Activated naive CD8-positive, alpha-beta T cell (primary cell): ENCODE measurements around the gene CAPZA1.
A peak's percentile ranks its signal among the peaks of the same experiment; 100 is the strongest.

Experiments used
- H3K27ac Mint-ChIP-seq: one replicate; pipeline ENCODE4 v1.8.0; 2021; ENCODE audit warnings: mixed read lengths
- H3K27me3 Mint-ChIP-seq: one replicate; pipeline ENCODE4 v1.8.0; 2021; ENCODE audit warnings: mixed read lengths
- H3K36me3 Mint-ChIP-seq: one replicate; pipeline ENCODE4 v1.8.0; 2021; ENCODE audit warnings: mixed read lengths
- H3K4me1 Mint-ChIP-seq: one replicate; pipeline ENCODE4 v1.8.0; 2021; ENCODE audit warnings: low read depth, mixed read lengths
- H3K4me3 Mint-ChIP-seq: one replicate; pipeline ENCODE4 v1.8.0; 2021; ENCODE audit warnings: mild to moderate bottlenecking, mixed read lengths
- H3K9me3 Mint-ChIP-seq: one replicate; pipeline ENCODE4 v1.8.0; 2021; ENCODE audit warnings: low read depth, mixed read lengths

Gene CAPZA1

DNA sequence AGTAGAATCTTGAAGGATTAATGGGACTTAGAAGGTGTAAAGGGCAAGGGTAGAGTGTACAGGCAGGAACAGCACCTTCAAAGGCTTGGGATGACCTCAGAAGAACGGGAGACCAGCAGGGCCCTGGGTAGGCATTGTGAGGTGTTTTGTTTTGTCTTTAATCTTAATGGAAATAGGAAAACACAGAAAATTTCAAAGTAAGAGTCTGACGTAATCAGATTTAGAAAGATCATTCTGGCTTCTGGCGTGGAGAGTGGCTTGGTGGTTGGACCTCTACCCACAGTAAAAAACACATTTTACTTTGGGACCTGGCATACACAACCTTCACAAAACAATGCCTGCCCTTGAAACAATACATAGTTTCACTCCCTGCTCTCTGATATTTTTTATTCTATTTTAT, 59.0 kb downstream of the CAPZA1 start:
- no peaks in the 10 kb centered on the region for H3K27me3 Mint-ChIP-seq
- peaks cover 12% of the 10 kb centered on the region for H3K36me3 Mint-ChIP-seq
- H3K4me3 Mint-ChIP-seq = no peak overlapping the region
- H3K4me1 Mint-ChIP-seq = peaks cover 48% of the 10 kb centered on the region
- H3K9me3 Mint-ChIP-seq = no peaks in the 10 kb centered on the region
- H3K27ac Mint-ChIP-seq = no peak overlapping the region

DNA sequence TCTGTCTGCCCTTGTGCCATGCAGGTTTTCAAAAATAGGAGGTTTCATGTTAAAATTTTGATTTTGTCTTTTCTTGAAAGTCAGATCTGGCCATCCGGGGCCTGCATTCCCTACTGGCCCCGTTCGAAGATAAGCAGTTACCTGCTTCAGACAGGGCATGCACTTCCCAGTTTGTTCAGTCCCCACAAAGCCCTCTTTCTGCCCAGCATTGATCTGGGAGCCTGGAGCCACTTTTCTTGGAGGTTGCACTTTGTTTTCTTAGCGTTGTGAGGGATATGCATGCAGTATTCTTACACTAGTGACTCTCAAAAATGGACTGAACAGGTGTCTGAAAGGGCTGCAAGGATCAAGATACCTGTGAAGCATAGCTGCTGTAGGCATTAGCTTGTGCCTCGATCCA, 66.3 kb downstream of the CAPZA1 start:
- H3K9me3 Mint-ChIP-seq = no peaks in the 10 kb centered on the region
- H3K36me3 Mint-ChIP-seq = peaks cover 4% of the 10 kb centered on the region
- no peaks in the 10 kb centered on the region for H3K27me3 Mint-ChIP-seq
- H3K4me1 Mint-ChIP-seq = peaks cover 9% of the 10 kb centered on the region
- no peak overlapping the region for H3K4me3 Mint-ChIP-seq
- no peak overlapping the region for H3K27ac Mint-ChIP-seq

DNA sequence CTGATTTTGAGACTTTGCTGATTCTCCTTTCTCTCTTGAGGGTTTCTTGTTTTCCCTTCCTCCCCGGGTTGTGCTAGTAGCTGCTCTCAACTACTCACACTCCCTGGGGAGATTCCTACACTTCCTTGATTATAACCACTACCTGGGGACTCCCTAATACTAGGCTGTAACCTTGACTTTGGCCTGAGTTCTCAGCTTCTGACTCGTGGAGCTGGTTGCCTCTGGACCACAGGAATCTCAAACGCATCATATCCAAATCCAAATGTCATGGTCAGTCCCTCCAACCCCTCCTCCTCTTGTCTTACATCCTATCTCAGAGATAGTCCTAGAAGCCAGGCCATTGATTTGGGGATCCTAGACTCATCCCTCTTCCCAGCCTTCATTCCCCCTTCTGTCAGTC, 66.8 kb downstream of the CAPZA1 start:
- peaks cover 4% of the 10 kb centered on the region for H3K36me3 Mint-ChIP-seq
- no peaks in the 10 kb centered on the region for H3K9me3 Mint-ChIP-seq
- H3K4me3 Mint-ChIP-seq = no peak overlapping the region
- no peaks in the 10 kb centered on the region for H3K27me3 Mint-ChIP-seq
- H3K27ac Mint-ChIP-seq = no peak overlapping the region
- peaks cover 9% of the 10 kb centered on the region for H3K4me1 Mint-ChIP-seq

DNA sequence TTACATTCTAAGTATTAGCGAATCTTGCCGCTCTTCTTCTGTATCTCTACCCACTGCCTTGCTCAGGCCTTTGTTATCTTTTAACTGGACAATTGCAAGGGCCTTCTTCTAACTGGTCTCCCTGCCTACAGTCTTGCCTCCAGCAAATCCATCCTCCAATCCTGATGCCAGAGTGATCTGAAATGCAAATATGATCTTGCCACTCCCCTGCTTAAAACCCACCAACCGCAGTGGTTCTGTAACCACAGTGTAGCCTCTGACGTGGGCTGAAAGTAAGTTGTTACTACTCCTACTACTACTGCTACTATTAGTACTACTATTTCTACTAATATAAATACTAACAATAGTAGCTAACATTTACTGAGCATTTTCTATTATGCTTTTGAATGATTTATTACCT, 67.2 kb downstream of the CAPZA1 start:
- Mint-ChIP-seq H3K4me1 (peaks cover 9% of the 10 kb centered on the region), H3K36me3 (peaks cover 4% of the 10 kb centered on the region), H3K27me3 (no peaks in the 10 kb centered on the region), H3K4me3 (no peak overlapping the region), H3K27ac (no peak overlapping the region), H3K9me3 (no peaks in the 10 kb centered on the region)

DNA sequence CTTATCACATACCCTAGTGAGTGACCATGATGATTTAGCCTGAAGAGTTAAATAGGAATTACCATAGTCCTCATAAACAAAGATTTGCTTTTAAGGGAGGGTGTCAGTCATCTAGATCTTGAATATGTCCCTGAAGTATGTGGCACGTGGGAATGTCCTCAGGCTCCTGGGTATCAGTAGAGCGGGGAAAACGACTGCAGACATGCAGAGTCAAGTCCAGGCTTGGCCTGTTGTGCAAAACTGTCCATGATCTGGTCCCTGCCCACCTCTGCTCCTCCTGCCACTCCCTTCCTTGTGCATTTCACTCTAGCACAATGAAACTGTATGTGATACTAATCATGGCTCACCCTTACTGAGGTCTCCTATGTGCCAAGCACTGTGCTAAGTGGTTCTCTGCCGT, 67.7 kb downstream of the CAPZA1 start:
- H3K27me3 Mint-ChIP-seq = no peaks in the 10 kb centered on the region
- no peak overlapping the region for H3K4me3 Mint-ChIP-seq
- no peak overlapping the region for H3K27ac Mint-ChIP-seq
- no peaks in the 10 kb centered on the region for H3K9me3 Mint-ChIP-seq
- peaks cover 9% of the 10 kb centered on the region for H3K4me1 Mint-ChIP-seq
- peaks cover 4% of the 10 kb centered on the region for H3K36me3 Mint-ChIP-seq

DNA sequence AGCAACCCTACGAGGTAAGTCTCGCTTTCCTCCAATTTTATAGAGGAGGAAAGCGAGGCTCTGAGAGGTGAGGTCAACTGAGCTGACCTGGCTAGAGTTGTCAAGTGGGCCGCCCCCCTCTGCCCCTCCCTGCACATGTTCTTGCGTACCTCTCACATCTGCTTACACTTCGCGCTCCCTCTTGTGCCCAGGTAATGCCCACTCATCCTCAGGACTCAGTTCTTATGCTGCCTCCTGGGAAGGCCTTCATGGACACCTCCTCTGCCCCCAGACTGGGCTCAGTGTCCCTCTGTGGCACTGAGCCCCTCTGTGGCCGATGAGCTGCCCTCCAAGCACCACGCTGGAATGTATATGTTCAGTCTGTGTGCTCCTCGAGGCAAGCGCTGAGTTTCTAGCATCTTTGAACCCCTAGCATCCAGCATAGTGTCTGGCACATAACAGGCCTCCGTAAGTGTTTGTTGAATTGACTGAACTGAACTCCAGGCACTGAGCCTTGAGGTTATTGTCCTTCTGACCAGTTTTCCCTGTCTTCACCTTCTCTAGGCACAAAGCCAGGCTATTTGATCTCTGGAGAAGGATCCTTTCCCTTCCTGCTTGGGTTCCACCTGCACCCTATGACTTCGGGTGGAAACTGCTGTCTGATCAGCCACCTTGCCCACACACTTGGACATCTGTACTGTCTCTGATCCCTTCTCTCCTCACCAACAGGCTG, 68.3 kb downstream of the CAPZA1 start:
- Mint-ChIP-seq H3K9me3 (no peaks in the 10 kb centered on the region), H3K4me1 (peaks cover 9% of the 10 kb centered on the region), H3K4me3 (no peak overlapping the region), H3K36me3 (peaks cover 7% of the 10 kb centered on the region), H3K27me3 (no peaks in the 10 kb centered on the region), H3K27ac (no peak overlapping the region)

DNA sequence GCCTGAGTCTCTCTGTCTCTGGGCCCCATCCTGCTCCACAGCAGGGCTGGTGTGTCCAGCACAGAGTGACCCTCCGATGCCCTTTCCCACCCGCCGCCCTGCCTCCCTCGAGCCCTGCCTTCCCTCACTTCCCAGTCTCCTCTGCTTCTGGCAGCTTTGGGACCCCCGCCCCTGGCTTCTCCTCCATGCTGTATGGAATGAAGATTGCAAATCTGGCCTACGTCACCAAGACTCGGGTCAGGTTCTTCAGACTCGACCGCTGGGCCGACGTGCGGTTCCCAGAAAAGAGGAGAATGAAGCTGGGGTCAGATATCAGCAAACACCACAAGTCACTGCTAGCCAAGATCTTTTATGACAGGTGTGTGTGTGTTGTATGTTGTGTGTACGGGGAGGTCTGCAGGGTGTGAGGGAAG, 69.2 kb downstream of the CAPZA1 start:
- Mint-ChIP-seq H3K27ac (peak overlapping the region; percentile 34), H3K9me3 (no peaks in the 10 kb centered on the region), H3K4me3 (no peak overlapping the region), H3K27me3 (no peaks in the 10 kb centered on the region), H3K4me1 (peaks cover 9% of the 10 kb centered on the region), H3K36me3 (peaks cover 9% of the 10 kb centered on the region)

DNA sequence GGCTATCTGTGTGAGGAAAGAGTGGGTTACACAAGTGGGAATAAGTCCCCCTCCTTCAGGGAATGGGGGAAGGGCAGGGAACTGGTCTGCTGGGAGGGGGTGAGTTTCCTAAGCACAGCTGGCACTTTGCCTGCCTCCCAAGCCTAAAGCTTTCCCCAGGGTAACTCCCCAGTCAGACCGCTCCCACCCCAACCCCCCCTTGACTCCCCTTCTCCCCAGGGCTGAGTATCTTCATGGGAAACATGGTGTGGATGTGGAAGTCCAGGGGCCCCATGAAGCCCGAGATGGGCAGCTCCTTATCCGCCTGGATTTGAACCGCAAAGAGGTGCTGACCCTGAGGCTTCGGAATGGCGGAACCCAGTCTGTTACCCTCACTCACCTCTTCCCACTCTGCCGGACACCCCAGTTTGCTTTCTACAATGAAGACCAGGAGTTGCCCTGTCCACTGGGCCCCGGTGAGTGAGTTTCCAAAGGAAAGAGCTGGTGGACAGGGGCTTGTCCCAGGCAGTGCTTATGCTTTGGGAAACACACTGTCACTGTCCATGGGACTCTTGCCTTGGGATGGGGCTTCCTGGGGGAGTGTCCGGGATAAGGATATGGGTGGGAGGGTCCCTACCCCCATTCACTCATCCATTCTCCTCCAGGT, 69.7 kb downstream of the CAPZA1 start:
- Mint-ChIP-seq H3K27me3 (no peaks in the 10 kb centered on the region), H3K9me3 (no peaks in the 10 kb centered on the region), H3K36me3 (peaks cover 9% of the 10 kb centered on the region), H3K4me1 (peaks cover 9% of the 10 kb centered on the region), H3K4me3 (no peak overlapping the region), H3K27ac (no peak overlapping the region)

DNA sequence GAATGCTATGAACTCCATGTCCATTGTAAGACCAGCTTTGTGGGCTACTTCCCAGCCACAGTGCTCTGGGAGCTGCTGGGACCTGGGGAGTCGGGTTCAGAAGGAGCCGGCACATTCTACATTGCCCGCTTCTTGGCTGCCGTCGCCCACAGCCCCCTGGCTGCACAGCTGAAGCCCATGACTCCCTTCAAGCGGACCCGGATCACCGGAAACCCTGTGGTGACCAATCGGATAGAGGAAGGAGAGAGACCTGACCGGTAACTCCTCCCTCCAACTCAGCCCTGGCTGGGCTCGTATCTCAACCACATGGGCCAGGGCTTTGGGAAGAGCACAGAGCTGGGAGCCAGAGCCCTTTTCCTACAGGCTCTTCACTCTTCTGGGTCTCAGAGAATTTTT, 70.2 kb downstream of the CAPZA1 start:
- Mint-ChIP-seq H3K36me3 (peaks cover 9% of the 10 kb centered on the region), H3K9me3 (no peaks in the 10 kb centered on the region), H3K4me1 (peaks cover 9% of the 10 kb centered on the region), H3K27me3 (no peaks in the 10 kb centered on the region), H3K4me3 (no peak overlapping the region), H3K27ac (no peak overlapping the region)

DNA sequence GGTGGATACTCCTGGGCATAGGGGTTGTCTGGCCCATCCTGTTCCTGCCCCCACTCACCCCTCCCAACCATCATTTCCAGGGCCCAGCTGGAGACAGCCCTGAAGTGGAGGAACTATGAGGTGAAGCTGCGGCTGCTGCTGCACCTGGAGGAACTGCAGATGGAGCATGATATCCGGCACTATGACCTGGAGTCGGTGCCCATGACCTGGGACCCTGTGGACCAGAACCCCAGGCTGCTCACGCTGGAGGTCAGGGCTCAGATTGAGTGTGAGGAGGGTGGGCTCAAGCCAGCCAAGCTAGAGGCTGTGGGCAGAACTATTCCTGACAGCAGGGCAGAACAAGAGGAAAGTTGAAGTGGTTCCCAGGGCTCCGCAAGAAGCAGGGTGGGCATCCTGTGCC, 73.0 kb downstream of the CAPZA1 start:
- Mint-ChIP-seq H3K9me3 (no peaks in the 10 kb centered on the region), H3K36me3 (peaks cover 9% of the 10 kb centered on the region), H3K27ac (no peak overlapping the region), H3K4me1 (peaks cover 3% of the 10 kb centered on the region), H3K4me3 (no peak overlapping the region), H3K27me3 (no peaks in the 10 kb centered on the region)

DNA sequence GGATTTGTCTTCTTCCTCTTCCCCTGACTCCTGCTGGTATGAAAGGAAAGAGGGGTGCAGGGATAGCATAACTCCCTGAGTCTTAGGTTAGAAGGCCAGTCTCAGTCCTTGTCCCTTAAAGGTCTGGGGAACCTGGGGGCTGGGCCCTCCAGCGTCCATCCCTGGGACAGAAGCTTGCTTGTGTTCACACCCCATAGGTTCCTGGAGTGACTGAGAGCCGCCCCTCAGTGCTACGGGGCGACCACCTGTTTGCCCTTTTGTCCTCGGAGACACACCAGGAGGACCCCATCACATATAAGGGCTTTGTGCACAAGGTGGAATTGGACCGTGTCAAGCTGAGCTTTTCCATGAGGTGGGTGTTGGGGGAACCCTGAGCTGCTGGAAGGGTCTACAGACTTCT, 74.2 kb downstream of the CAPZA1 start:
- Mint-ChIP-seq H3K9me3 (no peaks in the 10 kb centered on the region), H3K4me1 (no peaks in the 10 kb centered on the region), H3K36me3 (peaks cover 9% of the 10 kb centered on the region), H3K4me3 (no peak overlapping the region), H3K27me3 (no peaks in the 10 kb centered on the region), H3K27ac (no peak overlapping the region)

DNA sequence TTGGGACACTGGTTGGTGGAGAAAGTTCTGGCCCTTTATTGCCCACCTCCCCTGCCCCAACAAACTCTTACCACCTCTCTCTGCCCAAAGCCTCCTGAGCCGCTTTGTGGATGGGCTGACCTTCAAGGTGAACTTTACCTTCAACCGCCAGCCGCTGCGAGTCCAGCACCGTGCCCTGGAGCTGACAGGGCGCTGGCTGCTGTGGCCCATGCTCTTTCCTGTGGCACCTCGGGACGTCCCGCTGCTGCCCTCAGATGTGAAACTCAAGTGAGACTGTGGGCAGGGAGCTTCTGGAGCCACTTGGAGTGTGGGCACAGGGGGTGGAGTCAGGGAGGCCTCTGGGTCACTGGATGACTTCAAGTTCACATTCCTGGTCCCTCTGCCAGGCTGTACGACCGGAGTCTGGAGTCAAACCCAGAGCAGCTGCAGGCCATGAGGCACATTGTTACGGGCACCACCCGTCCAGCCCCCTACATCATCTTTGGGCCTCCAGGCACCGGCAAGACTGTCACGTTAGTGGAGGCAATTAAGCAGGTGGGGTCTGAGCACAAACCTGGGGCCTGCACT, 74.8 kb downstream of the CAPZA1 start:
- Mint-ChIP-seq H3K9me3 (no peaks in the 10 kb centered on the region), H3K4me1 (peaks cover 3% of the 10 kb centered on the region), H3K4me3 (no peak overlapping the region), H3K27me3 (no peaks in the 10 kb centered on the region), H3K27ac (no peak overlapping the region), H3K36me3 (peaks cover 7% of the 10 kb centered on the region)

DNA sequence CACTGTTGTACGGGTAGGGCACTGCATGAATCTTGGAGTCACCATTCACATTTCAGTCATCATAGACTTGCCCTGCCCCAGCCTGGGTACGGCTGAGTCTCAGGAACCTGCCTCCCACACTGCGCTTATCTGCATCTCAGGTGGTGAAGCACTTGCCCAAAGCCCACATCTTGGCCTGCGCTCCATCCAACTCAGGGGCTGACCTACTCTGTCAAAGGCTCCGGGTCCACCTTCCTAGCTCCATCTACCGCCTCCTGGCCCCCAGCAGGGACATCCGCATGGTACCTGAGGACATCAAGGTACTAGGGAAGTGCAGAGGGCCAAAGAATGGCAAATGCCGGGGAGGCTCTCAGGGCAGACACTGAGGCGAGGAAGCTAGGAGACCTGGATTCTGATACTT, 75.6 kb downstream of the CAPZA1 start:
- no peaks in the 10 kb centered on the region for H3K9me3 Mint-ChIP-seq
- peaks cover 7% of the 10 kb centered on the region for H3K36me3 Mint-ChIP-seq
- no peak overlapping the region for H3K27ac Mint-ChIP-seq
- no peaks in the 10 kb centered on the region for H3K27me3 Mint-ChIP-seq
- peaks cover 11% of the 10 kb centered on the region for H3K4me1 Mint-ChIP-seq
- H3K4me3 Mint-ChIP-seq = no peak overlapping the region

DNA sequence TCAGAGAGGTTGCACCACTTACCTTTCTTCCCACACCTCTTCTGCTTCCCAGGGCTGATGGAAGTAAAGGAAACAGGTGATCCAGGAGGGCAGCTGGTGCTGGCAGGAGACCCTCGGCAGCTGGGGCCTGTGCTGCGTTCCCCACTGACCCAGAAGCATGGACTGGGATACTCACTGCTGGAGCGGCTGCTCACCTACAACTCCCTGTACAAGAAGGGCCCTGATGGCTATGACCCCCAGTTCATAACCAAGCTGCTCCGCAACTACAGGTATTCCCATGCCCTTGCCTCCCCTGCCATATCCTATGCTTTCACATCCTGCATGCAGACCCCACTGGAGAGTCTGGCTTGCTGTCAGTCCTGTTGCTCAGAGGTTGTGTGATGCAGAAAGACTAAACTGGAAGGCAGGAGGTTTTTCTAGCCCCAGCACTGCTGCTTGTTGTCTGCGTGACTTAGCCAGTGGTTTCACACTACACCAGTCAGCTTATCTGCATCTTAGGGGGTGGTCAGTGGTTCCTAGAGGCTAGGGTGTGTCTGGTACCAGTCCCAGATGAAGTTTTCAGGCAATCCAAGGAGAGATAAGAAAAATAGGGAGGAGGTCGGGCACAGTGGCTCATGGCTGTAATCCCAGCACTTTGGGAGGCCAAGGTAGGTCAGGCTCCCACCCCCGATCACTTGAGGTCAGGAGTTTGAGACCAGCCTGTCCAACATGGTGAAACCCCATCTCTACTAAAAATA, 77.1 kb downstream of the CAPZA1 start:
- Mint-ChIP-seq H3K27ac (no peak overlapping the region), H3K9me3 (no peaks in the 10 kb centered on the region), H3K4me1 (peaks cover 26% of the 10 kb centered on the region), H3K27me3 (no peaks in the 10 kb centered on the region), H3K4me3 (no peak overlapping the region), H3K36me3 (peaks cover 5% of the 10 kb centered on the region)

DNA sequence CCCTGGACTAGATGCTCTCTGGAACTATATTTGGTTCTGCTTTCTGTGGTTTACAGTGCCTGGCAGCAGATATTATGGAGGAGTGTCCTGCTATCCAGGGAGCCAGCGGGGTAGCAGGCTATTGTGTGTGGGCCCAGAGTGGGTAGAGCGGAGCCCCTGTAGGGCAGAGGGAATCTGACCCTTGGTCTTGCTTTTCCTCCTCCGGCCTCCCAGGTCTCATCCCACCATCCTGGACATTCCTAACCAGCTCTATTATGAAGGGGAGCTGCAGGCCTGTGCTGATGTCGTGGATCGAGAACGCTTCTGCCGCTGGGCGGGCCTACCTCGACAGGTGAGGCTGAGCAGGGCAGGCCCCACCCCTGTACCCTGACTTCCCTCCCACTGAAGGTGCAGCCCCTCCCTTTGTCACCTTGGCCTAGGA, 78.2 kb downstream of the CAPZA1 start:
- Mint-ChIP-seq H3K4me1 (peaks cover 35% of the 10 kb centered on the region), H3K27ac (no peak overlapping the region), H3K9me3 (no peaks in the 10 kb centered on the region), H3K4me3 (no peak overlapping the region), H3K27me3 (no peaks in the 10 kb centered on the region), H3K36me3 (peaks cover 4% of the 10 kb centered on the region)
